Peyer's patch (tissue), 4 donors: ENCODE data around the gene TBC1D30. TPM values are rescaled to one million over a fixed set of nuclear protein-coding genes. Genes with fewer than 3 reads are reported as not detected.

Source experiments
- DNase-seq, 3 donors: peaks; one replicate each; pipeline ENCODE4 v3.0.0-alpha.2; 2017 to 2019
- H3K27ac ChIP-seq, 4 donors: fragments of 200-600 bp; sonication (generic); one replicate each; pipeline ENCODE4 v1.5.1; 2016 to 2019
- H3K27me3 ChIP-seq, 2 donors: fragments of 200-600 bp; sonication (generic); one replicate each; pipeline ENCODE4 v1.5.1; 2019
- H3K36me3 ChIP-seq, 3 donors: fragments of 200-600 bp; sonication (generic); one replicate each; pipeline ENCODE4 v1.5.1; 2016 to 2019
- H3K4me1 ChIP-seq, 4 donors: fragments of 200-600 bp; sonication (generic); one replicate each; pipeline ENCODE4 v1.5.1; 2016 to 2019
- H3K4me3 ChIP-seq, 4 donors: fragments of 200-600 bp; sonication (generic); 1 replicate in 3 of 4; 2 replicates in 1 of 4; pipeline ENCODE4 v1.5.1; 2016 to 2019; ENCODE audit warnings: mild to moderate bottlenecking in 1 of 4
- H3K9me3 ChIP-seq, 4 donors: fragments of 200-600 bp; sonication (generic); one replicate each; pipeline ENCODE4 v1.5.1; 2016 to 2019; ENCODE audit warnings: mild to moderate bottlenecking in 1 of 4
- CTCF ChIP-seq, 6 experiments: fragments of 450-650 bp in 4 of 6; fragments of 200-600 bp in 2 of 6; sonication (generic) in 1 of 6; IDR thresholded peaks; one replicate each; pipeline ENCODE4 v1.5.1; 2017 to 2019; ENCODE audit warnings: antibody characterized with exemption in 6 of 6, mild to moderate bottlenecking in 3 of 6, moderate library complexity in 1 of 6
- POLR2A ChIP-seq, 2 donors: fragments of 450-650 bp; IDR thresholded peaks; one replicate each; pipeline ENCODE4 v1.5.1; 2017; ENCODE audit warnings: antibody characterized with exemption in 2 of 2, mild to moderate bottlenecking in 2 of 2, moderate library complexity in 2 of 2
- total RNA-seq, 4 donors: library from RNA; depleted of rRNA; stranded (reverse); fragments of >200 nt; gene quantifications; one replicate each; pipeline ENCODE4 v1.1.0, GENCODE V29; 2016

Gene TBC1D30
- total RNA-seq, 4 donors from 2014 or later: 7.8 to 16.8 (median 10.9) TPM

GRCh38 chr12:64806593-64807460, 17.6 kb upstream of the TBC1D30 start:
- Histone ChIP-seq H3K4me1 (no peaks in the 10 kb centered on the region), H3K36me3 (no peaks in the 10 kb centered on the region), H3K27ac (no peak overlapping the region), H3K9me3 (no peaks in the 10 kb centered on the region), H3K4me3 (no peak overlapping the region), H3K27me3 (no peaks in the 10 kb centered on the region)
- no peak for DNase-seq
- TF ChIP-seq CTCF (IDR thresholded peaks at IDR 0.05): no peak
- TF ChIP-seq POLR2A (IDR thresholded peaks at IDR 0.05): no peak

- Histone ChIP-seq H3K4me3 (no peak overlapping the region), H3K9me3 (no peaks in the 10 kb centered on the region), H3K36me3 (no peaks in the 10 kb centered on the region), H3K27me3 (no peaks in the 10 kb centered on the region), H3K27ac (no peak overlapping the region), H3K4me1 (no peaks in the 10 kb centered on the region)
- TF ChIP-seq POLR2A (IDR thresholded peaks at IDR 0.05) (no peak), CTCF (IDR thresholded peaks at IDR 0.05) (no peak)
- DNase-seq: no peak
These were observed 16.3 kb upstream of the TBC1D30 start for GRCh38 chr12:64808110-64808509.

- DNase-seq: no peak
- no peak overlapping the region for H3K27ac ChIP-seq
- H3K4me1 ChIP-seq: no peaks in the 10 kb centered on the region
- no peak overlapping the region for H3K4me3 ChIP-seq
- H3K27me3 ChIP-seq: no peaks in the 10 kb centered on the region
- H3K36me3 ChIP-seq: no peaks in the 10 kb centered on the region
- TF ChIP-seq CTCF (IDR thresholded peaks at IDR 0.05) (no peak), POLR2A (IDR thresholded peaks at IDR 0.05) (no peak)
- no peaks in the 10 kb centered on the region for H3K9me3 ChIP-seq
These were observed 13.6 kb upstream of the TBC1D30 start for GRCh38 chr12:64810831-64811230.

- Histone ChIP-seq H3K27ac (no peak overlapping the region), H3K27me3 (no peaks in the 10 kb centered on the region), H3K4me3 (no peak overlapping the region), H3K9me3 (no peaks in the 10 kb centered on the region), H3K36me3 (no peaks in the 10 kb centered on the region), H3K4me1 (no peaks in the 10 kb centered on the region)
- DNase-seq: no peak
- TF ChIP-seq CTCF (IDR thresholded peaks at IDR 0.05) (no peak), POLR2A (IDR thresholded peaks at IDR 0.05) (no peak)
These were observed 10.7 kb upstream of the TBC1D30 start for GRCh38 chr12:64813723-64814122.

- no peak overlapping the region for H3K27ac ChIP-seq
- H3K9me3 ChIP-seq: no peaks in the 10 kb centered on the region
- no peaks in the 10 kb centered on the region for H3K4me1 ChIP-seq
These were observed 10.0 kb upstream of the TBC1D30 start for GRCh38 chr12:64814432-64814831.

More at GRCh38 chr12:64814432-64814831, 10.0 kb upstream of the TBC1D30 start:
- no peaks in the 10 kb centered on the region for H3K36me3 ChIP-seq
- no peak for TF ChIP-seq CTCF (IDR thresholded peaks at IDR 0.05)
- DNase-seq: no peak
- H3K4me3 ChIP-seq: no peak overlapping the region
- H3K27me3 ChIP-seq: no peaks in the 10 kb centered on the region
